ENCODE measurements around the gene GULP1. TPM values are rescaled to one million over a fixed set of nuclear protein-coding genes. Genes with fewer than 3 reads are reported as not detected.

The GULP1 gene
- total RNA-seq, 1 experiment from 2014 or later = 76.0 TPM

GRCh38 chr2:188292348-188293239 lies 920 bp downstream of the GULP1 start:
- H3K4me3 ChIP-seq (replicated peaks in 1 of 2; ENCODE audit: low read depth in 1 of 2, low read length in 2 of 2) = peak overlapping the region; percentile 80 to 90
- ChIA-PET POLR2A (interaction anchor here (0.9 to 2.8 kb wide), 16 partner anchors 9 to 749 kb away, joined by 3 to 14 read pairs (median 4); no protein-coding TSS in a partner anchor), CTCF (interaction anchor here (0.6 to 1.7 kb wide), 7 partner anchors 18 to 793 kb away, joined by 3 to 6 read pairs (median 3); no protein-coding TSS in a partner anchor), RAD21 (ENCODE audit: low non-redundant PET in 1 of 2, low total read pairs in 2 of 2, uncharacterized antibody in 2 of 2, unreplicated experiment in 2 of 2) (no interaction called here)
- no peaks in the 10 kb centered on the region for H4K20me1 ChIP-seq (ENCODE audit: insufficient read depth)
- no peaks in the 10 kb centered on the region; a peak in 2 of 4 replicates for H3K9me3 ChIP-seq (ENCODE audit: control insufficient read depth in 1 of 2, insufficient read depth in 1 of 2, low read depth in 1 of 2, low read length in 2 of 2)
- intact Hi-C loops (cut with micrococcal nuclease) = loop anchor here (2.0 to 5.0 kb wide), 4 partner anchors 75 to 220 kb away; no protein-coding TSS in a partner anchor
- H3K79me2 ChIP-seq (ENCODE audit: insufficient read depth, low read length) = peaks cover 71% of the 10 kb centered on the region
- H3K36me3 ChIP-seq (ENCODE audit: control insufficient read depth in 1 of 2, insufficient read depth in 2 of 2, low read length in 2 of 2) = peaks cover 0 to 12% of the 10 kb centered on the region in 2 experiments; a peak in 1 of 4 replicates
- no peaks in the 10 kb centered on the region for H3K9me2 ChIP-seq (ENCODE audit: insufficient read depth)
- DNase-seq (ENCODE audit: low read depth, low spot score) (peak; percentile 81), ATAC-seq (peak; percentile 79)
- peaks cover 24 to 50% of the 10 kb centered on the region in 2 experiments for H3K4me1 ChIP-seq (ENCODE audit: control insufficient read depth in 1 of 2, insufficient read depth in 2 of 2, low read length in 2 of 2)
- peak overlapping the region; percentile 98 for H3K27ac ChIP-seq (ENCODE audit: low read depth, low read length)
- peak overlapping the region; percentile 97 for H3K9ac ChIP-seq (ENCODE audit: low read length)
- no peak overlapping the region for H2AFZ ChIP-seq (ENCODE audit: low read depth, low read length, poor library complexity, severe bottlenecking)
- BruUV-seq (replicated peaks) = TSS peak; percentile 51
- H3K4me2 ChIP-seq (ENCODE audit: low read length) = peak overlapping the region; percentile 95
- no peaks in the 10 kb centered on the region for H3K27me3 ChIP-seq (ENCODE audit: insufficient read depth, low read length)
- TF ChIP-seq RAD21 (IDR thresholded peaks at IDR 0.05; ENCODE audit: low read depth) (0 out of 2 replicates have a peak, but pooled peaks have one; percentile 4), TCF7L2 (IDR thresholded peaks at IDR 0.05; ENCODE audit: borderline replicate concordance, extremely low read depth, insufficient read depth, insufficient read length) (peak; percentile 92), POLR2AphosphoS5 (IDR thresholded peaks at IDR 0.05; ENCODE audit: low read depth, low read length) (peak; percentile 92), EGR1 (IDR thresholded peaks at IDR 0.05; ENCODE audit: low read depth) (no peak), ZNF274 (IDR thresholded peaks at IDR 0.05; ENCODE audit: low read depth, low read length) (no peak), ZBTB33 (IDR thresholded peaks at IDR 0.05; ENCODE audit: extremely low read depth, insufficient replicate concordance, low read length) (peak; percentile 40), MAX (IDR thresholded peaks at IDR 0.05) (peak; percentile 92), CEBPB (IDR thresholded peaks at IDR 0.05; ENCODE audit: low read depth) (no peak), EZH2phosphoT487 (IDR thresholded peaks at IDR 0.05; ENCODE audit: borderline replicate concordance) (no peak), FOSL1 (IDR thresholded peaks at IDR 0.05; ENCODE audit: low read depth) (no peak), SP1 (IDR thresholded peaks at IDR 0.05; ENCODE audit: low read depth) (peak; percentile 53), SIN3A (IDR thresholded peaks at IDR 0.05; ENCODE audit: low read depth) (peak; percentile 46; the same call in 1 of the 2 replicates), YY1 (IDR thresholded peaks at IDR 0.05; ENCODE audit: extremely low read depth, insufficient replicate concordance, low read depth, low read length) (no peak), ZFX (IDR thresholded peaks at IDR 0.05) (no peak), ELF1 (IDR thresholded peaks at IDR 0.05; ENCODE audit: borderline replicate concordance, low read depth) (no peak; the same call in 1 of the 2 replicates), ATF3 (IDR thresholded peaks at IDR 0.05) (no peak), CBX3 (IDR thresholded peaks at IDR 0.05; ENCODE audit: low read depth) (peak; percentile 19; the same call in 1 of the 2 replicates), REST (IDR thresholded peaks at IDR 0.05; ENCODE audit: low read depth) (no peak), SRF (IDR thresholded peaks at IDR 0.05; ENCODE audit: low read depth) (no peak), EZH2 (IDR thresholded peaks at IDR 0.05) (no peak), POLR2A (IDR thresholded peaks at IDR 0.05; ENCODE audit: borderline replicate concordance, extremely low read depth, insufficient read depth, insufficient read length) (peak; percentile 62), JUND (IDR thresholded peaks at IDR 0.05) (no peak)
